HEK293 (cell line): ENCODE data around the gene RNF32.

Experiments
- CTCF ChIA-PET: fragments of 350-600 bp; formaldehyde crosslinking; extraction: SDS; loops from one replicate; lab custom pipeline; 2021; ENCODE audit warnings: antibody characterized with exemption; lab: Yijun Ruan, JAX
- POLR2A ChIA-PET: fragments of 300-600 bp; formaldehyde crosslinking; extraction: SDS; loops from one replicate; lab custom pipeline; 2020; ENCODE audit warnings: antibody characterized with exemption, inconsistent platforms; lab: Yijun Ruan, JAX
- H3K27ac ChIP-seq: fragments of 200-500 bp; sonication (Bioruptor generic); 2 replicates; pipeline ENCODE4 v1.5.1; 2014; ENCODE audit warnings: low read depth, low read length, control low read depth, inconsistent platforms; ENCODE audit errors: extremely low read depth
- H3K36me3 ChIP-seq, 2 experiments: fragments of 200-500 bp in 1 of 2; sonication (Bioruptor generic) in 1 of 2; 1 replicate in 1 of 2; 2 replicates in 1 of 2; pipeline ENCODE4 v1.5.1; 2014 to 2017; ENCODE audit warnings: inconsistent platforms in 2 of 2, low read length in 2 of 2; ENCODE audit not compliant: control insufficient read depth in 2 of 2, insufficient read depth in 1 of 2
- H3K4me1 ChIP-seq: fragments of 200-500 bp; sonication (Bioruptor generic); 2 replicates; pipeline ENCODE4 v1.5.1; 2014; ENCODE audit warnings: mild to moderate bottlenecking, low read length, inconsistent platforms; ENCODE audit not compliant: control insufficient read depth, insufficient read depth
- H3K4me3 ChIP-seq: 2 replicates; pipeline ENCODE4 v1.5.1; 2011; ENCODE audit warnings: low read depth, mild to moderate bottlenecking, control low read depth, low read length, moderate library complexity
- H3K9me3 ChIP-seq: fragments of 200-500 bp; sonication (Bioruptor generic); 2 replicates; pipeline ENCODE4 v1.5.1; 2014; ENCODE audit warnings: low read depth, low read length, inconsistent platforms; ENCODE audit not compliant: control insufficient read depth, insufficient read depth
- BCL6B ChIP-seq: fragments of 450-650 bp; formaldehyde crosslinking; IDR thresholded peaks from 2 replicates; pipeline ENCODE4 v1.5.1; 2017; ENCODE audit warnings: missing biosample characterization, missing genetic modification characterization
- EGR2 ChIP-seq: fragments of 450-650 bp; formaldehyde crosslinking; IDR thresholded peaks from 2 replicates; pipeline ENCODE4 v1.5.1; 2016; ENCODE audit warnings: low read depth, missing biosample characterization, missing genetic modification characterization
- ELK4 ChIP-seq: IDR thresholded peaks from 2 replicates; pipeline ENCODE4 v1.6.1; 2011; ENCODE audit warnings: mild to moderate bottlenecking, low read depth, low read length, borderline replicate concordance
- FEZF1 ChIP-seq: fragments of 450-650 bp; formaldehyde crosslinking; IDR thresholded peaks from 2 replicates; pipeline ENCODE4 v1.5.1; 2016; ENCODE audit warnings: missing biosample characterization, missing genetic modification characterization
- GFI1B ChIP-seq: fragments of 450-650 bp; formaldehyde crosslinking; IDR thresholded peaks from 2 replicates; pipeline ENCODE4 v1.5.1; 2016; ENCODE audit warnings: missing biosample characterization, missing genetic modification characterization
- HOXD13 ChIP-seq: sonication (generic); formaldehyde crosslinking; IDR thresholded peaks from 2 replicates; pipeline ENCODE4 v1.8.0; 2022; ENCODE audit warnings: missing genetic modification reagents, borderline replicate concordance
- SALL2 ChIP-seq: fragments of 450-650 bp; formaldehyde crosslinking; IDR thresholded peaks from 2 replicates; pipeline ENCODE4 v1.5.0; 2017; ENCODE audit warnings: missing biosample characterization, mild to moderate bottlenecking, missing genetic modification characterization, borderline replicate concordance
- SP3 ChIP-seq: fragments of 450-650 bp; formaldehyde crosslinking; IDR thresholded peaks from 2 replicates; pipeline ENCODE4 v1.5.1; 2016; ENCODE audit warnings: missing biosample characterization, missing genetic modification characterization
- ZFHX2 ChIP-seq: fragments of 450-650 bp; formaldehyde crosslinking; conservative IDR thresholded peaks from 2 replicates; pipeline ENCODE4 v1.5.1; 2016; ENCODE audit warnings: missing biosample characterization, missing genetic modification characterization
- ZIC2 ChIP-seq: fragments of 450-650 bp; formaldehyde crosslinking; IDR thresholded peaks from 2 replicates; pipeline ENCODE4 v1.5.1; 2016; ENCODE audit warnings: missing biosample characterization, missing genetic modification characterization
- ZNF114 ChIP-seq: fragments of 450-650 bp; formaldehyde crosslinking; IDR thresholded peaks from 2 replicates; pipeline ENCODE4 v1.5.0; 2017; ENCODE audit warnings: missing biosample characterization, missing genetic modification characterization
- ZNF157 ChIP-seq: fragments of 450-650 bp; formaldehyde crosslinking; IDR thresholded peaks from 2 replicates; pipeline ENCODE4 v1.5.1; 2016; ENCODE audit warnings: missing biosample characterization, missing genetic modification characterization
- ZNF174 ChIP-seq: fragments of 450-650 bp; formaldehyde crosslinking; IDR thresholded peaks from 2 replicates; pipeline ENCODE4 v1.5.0; 2017; ENCODE audit warnings: missing biosample characterization, mild to moderate bottlenecking, missing genetic modification characterization
- ZNF175 ChIP-seq: fragments of 450-650 bp; formaldehyde crosslinking; IDR thresholded peaks from 2 replicates; pipeline ENCODE4 v1.5.1; 2016; ENCODE audit warnings: missing biosample characterization, missing genetic modification characterization
- ZNF2 ChIP-seq: fragments of 450-650 bp; formaldehyde crosslinking; IDR thresholded peaks from 2 replicates; pipeline ENCODE4 v1.5.1; 2016; ENCODE audit warnings: missing biosample characterization, missing genetic modification characterization
- ZNF26 ChIP-seq: fragments of 450-650 bp; formaldehyde crosslinking; IDR thresholded peaks from 2 replicates; pipeline ENCODE4 v1.5.1; 2016; ENCODE audit warnings: missing biosample characterization, missing genetic modification characterization
- ZNF274 ChIP-seq, 2 experiments: fragments of 200-500 bp in 1 of 2; fragments of 450-650 bp in 1 of 2; sonication (Bioruptor generic) in 1 of 2; formaldehyde crosslinking in 1 of 2; IDR thresholded peaks; 2 replicates each; pipeline versions ENCODE4 v1.5.1 to v1.6.1; 2014 to 2016; ENCODE audit warnings: borderline replicate concordance in 1 of 2, inconsistent platforms in 1 of 2, low read length in 1 of 2, missing biosample characterization in 1 of 2, missing genetic modification characterization in 1 of 2
- ZNF324 ChIP-seq: fragments of 450-650 bp; formaldehyde crosslinking; IDR thresholded peaks from 2 replicates; pipeline ENCODE4 v1.5.1; 2016; ENCODE audit warnings: missing biosample characterization, missing genetic modification characterization
- ZNF514 ChIP-seq: fragments of 450-650 bp; formaldehyde crosslinking; IDR thresholded peaks from 2 replicates; pipeline ENCODE4 v1.5.1; 2016; ENCODE audit warnings: missing biosample characterization, missing genetic modification characterization
- ZNF521 ChIP-seq: fragments of 450-650 bp; formaldehyde crosslinking; IDR thresholded peaks from 2 replicates; pipeline ENCODE4 v1.5.1; 2017; ENCODE audit warnings: missing biosample characterization, mild to moderate bottlenecking, missing genetic modification characterization
- ZNF530 ChIP-seq: fragments of 450-650 bp; formaldehyde crosslinking; IDR thresholded peaks from 2 replicates; pipeline ENCODE4 v1.5.1; 2016; ENCODE audit warnings: low read depth, missing biosample characterization, missing genetic modification characterization
- ZNF654 ChIP-seq: fragments of 450-650 bp; formaldehyde crosslinking; IDR thresholded peaks from 2 replicates; pipeline ENCODE4 v1.5.1; 2016; ENCODE audit warnings: low read depth, missing biosample characterization, missing genetic modification characterization
- ZNF704 ChIP-seq: fragments of 450-650 bp; formaldehyde crosslinking; IDR thresholded peaks from 2 replicates; pipeline ENCODE4 v1.5.1; 2016; ENCODE audit warnings: missing biosample characterization, missing genetic modification characterization
- ZNF707 ChIP-seq: fragments of 450-650 bp; formaldehyde crosslinking; IDR thresholded peaks from 2 replicates; pipeline ENCODE4 v1.5.1; 2016; ENCODE audit warnings: missing biosample characterization, missing genetic modification characterization
- ZNF768 ChIP-seq: fragments of 450-650 bp; formaldehyde crosslinking; IDR thresholded peaks from 2 replicates; pipeline ENCODE4 v1.5.1; 2018; ENCODE audit warnings: missing biosample characterization, mild to moderate bottlenecking, missing genetic modification characterization
- ZNF777 ChIP-seq: fragments of 450-650 bp; formaldehyde crosslinking; IDR thresholded peaks from 2 replicates; pipeline ENCODE4 v1.5.1; 2017; ENCODE audit warnings: missing biosample characterization, missing genetic modification characterization, borderline replicate concordance

The RNF32 gene

GRCh38 chr7:156604311-156604710 lies 36.3 kb upstream of the RNF32 start:
- CTCF ChIA-PET = interaction anchor here (0.6 kb wide), 1 partner anchor 783 kb away, joined by 3 read pairs; no protein-coding TSS in a partner anchor
- no peaks in the 10 kb centered on the region for H3K9me3 ChIP-seq
- H3K4me3 ChIP-seq = no peak overlapping the region
- TF ChIP-seq ZNF274 (IDR thresholded peaks at IDR 0.05; ENCODE audit: low read length) (no peak), ZNF274 (tag by site-specific recombination; IDR thresholded peaks at IDR 0.05; ENCODE audit: borderline replicate concordance) (no peak), GFI1B (tag by site-specific recombination) (no peak), ZFHX2 (peak; percentile 51), ELK4 (no peak), EGR2 (tag by site-specific recombination) (0 out of 2 replicates have a peak, but pooled peaks have one; percentile 21), HOXD13 (CRISPR knock-in tag) (no peak), ZIC2 (tag by site-specific recombination) (0 out of 2 replicates have a peak, but pooled peaks have one; percentile 18), ZNF114 (tag by site-specific recombination) (no peak), ZNF2 (tag by site-specific recombination) (no peak), ZNF26 (tag by site-specific recombination) (no peak), ZNF704 (tag by site-specific recombination) (no peak)
- no peak overlapping the region for H3K27ac ChIP-seq
- POLR2A ChIA-PET = no interaction called here
- no peaks in the 10 kb centered on the region for H3K36me3 ChIP-seq
- no peaks in the 10 kb centered on the region for H3K4me1 ChIP-seq

GRCh38 chr7:156604836-156605695 lies 35.5 kb upstream of the RNF32 start:
- Histone ChIP-seq H3K27ac (no peak overlapping the region), H3K4me1 (no peaks in the 10 kb centered on the region), H3K36me3 (no peaks in the 10 kb centered on the region), H3K9me3 (no peaks in the 10 kb centered on the region), H3K4me3 (no peak overlapping the region)
- TF ChIP-seq ZFHX2 (peak; percentile 75), GFI1B (tag by site-specific recombination) (no peak), EGR2 (tag by site-specific recombination) (peak; percentile 51), SP3 (tag by site-specific recombination) (no peak), BCL6B (tag by site-specific recombination) (no peak), ZNF707 (no peak)
- POLR2A ChIA-PET = no interaction called here
- CTCF ChIA-PET = no interaction called here

GRCh38 chr7:156606135-156606534 lies 34.4 kb upstream of the RNF32 start:
- CTCF ChIA-PET = no interaction called here
- TF ChIP-seq ZNF324 (tag by site-specific recombination) (no peak), ZNF174 (no peak), ZNF175 (no peak), ZNF530 (tag by site-specific recombination) (no peak), ZNF514 (tag by site-specific recombination) (no peak), ZNF157 (tag by site-specific recombination) (no peak), ZNF768 (no peak), FEZF1 (tag by site-specific recombination) (no peak), SALL2 (no peak), ZNF521 (tag by site-specific recombination) (no peak), ZNF654 (no peak), ZNF777 (no peak), SP3 (tag by site-specific recombination) (no peak)

More at GRCh38 chr7:156606135-156606534, 34.4 kb upstream of the RNF32 start:
- no peaks in the 10 kb centered on the region for H3K4me1 ChIP-seq
- H3K4me3 ChIP-seq = no peak overlapping the region
- no peaks in the 10 kb centered on the region for H3K36me3 ChIP-seq
- no peaks in the 10 kb centered on the region for H3K9me3 ChIP-seq
- no peak overlapping the region for H3K27ac ChIP-seq
- POLR2A ChIA-PET = no interaction called here
